Heart left ventricle (tissue), 13 donors: ENCODE data around the gene DCT.

ENCODE experiments used
- POLR2A ChIP-seq, 2 donors: fragments of 450-650 bp; IDR thresholded peaks; one replicate each; pipeline ENCODE4 v1.6.1; 2017; ENCODE audit warnings: antibody characterized with exemption in 2 of 2, mild to moderate bottlenecking in 2 of 2, moderate library complexity in 2 of 2
- TF ChIP-seq, protein P1 (sequence below), 12 donors: fragments of 200-600 bp; sonication (generic) in 4 of 12; IDR thresholded peaks; one replicate each; pipeline versions ENCODE4 v1.5.0 to v1.8.0; 2018 to 2022; ENCODE audit warnings: antibody characterized with exemption in 12 of 12, mild to moderate bottlenecking in 5 of 12
- donor health status: ischemic (EF 13 %, LVEDD 7.1; RV severe dilation, severe dysfunction).
- donor health status: DM: no; HTN: yes; CAD: no.
- donor health status: DM: no; HTN: no; CAD: no.
- donor health status: ischemic (EF 25% LVEDD 6.9; RV normal size, moderate dysfunction).
- donor health status: ischemic (EF 25% LVEDD 5.7; RV mildly dilated, moderate dysfunction).
- donor health status: ischemic (EF 35%, LVEDD 5.7; RV mildly dilated, moderate dysfunction).
- donor health status: nonischemic (EF 11% LVEDD 7.7; RV severe dilation, severe dysfunction).
- donor health status: DM: yes; HTN: yes; CAD: no.
- donor health status: PGD.
- donor health status: ischemic (EF 29% LVEDD 5.4; RV normal size, mild dysfunction).
- donor health status: nonischemic (EF 23%, LVEDD 6.1; RV moderate dilation, normal function).

GRCh38 chr13:94427313-94427953 is 52.0 kb downstream of the DCT start:
- TF ChIP-seq, protein P1, sequence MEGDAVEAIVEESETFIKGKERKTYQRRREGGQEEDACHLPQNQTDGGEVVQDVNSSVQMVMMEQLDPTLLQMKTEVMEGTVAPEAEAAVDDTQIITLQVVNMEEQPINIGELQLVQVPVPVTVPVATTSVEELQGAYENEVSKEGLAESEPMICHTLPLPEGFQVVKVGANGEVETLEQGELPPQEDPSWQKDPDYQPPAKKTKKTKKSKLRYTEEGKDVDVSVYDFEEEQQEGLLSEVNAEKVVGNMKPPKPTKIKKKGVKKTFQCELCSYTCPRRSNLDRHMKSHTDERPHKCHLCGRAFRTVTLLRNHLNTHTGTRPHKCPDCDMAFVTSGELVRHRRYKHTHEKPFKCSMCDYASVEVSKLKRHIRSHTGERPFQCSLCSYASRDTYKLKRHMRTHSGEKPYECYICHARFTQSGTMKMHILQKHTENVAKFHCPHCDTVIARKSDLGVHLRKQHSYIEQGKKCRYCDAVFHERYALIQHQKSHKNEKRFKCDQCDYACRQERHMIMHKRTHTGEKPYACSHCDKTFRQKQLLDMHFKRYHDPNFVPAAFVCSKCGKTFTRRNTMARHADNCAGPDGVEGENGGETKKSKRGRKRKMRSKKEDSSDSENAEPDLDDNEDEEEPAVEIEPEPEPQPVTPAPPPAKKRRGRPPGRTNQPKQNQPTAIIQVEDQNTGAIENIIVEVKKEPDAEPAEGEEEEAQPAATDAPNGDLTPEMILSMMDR (IDR thresholded peaks at IDR 0.05), result no peak
- TF ChIP-seq POLR2A (IDR thresholded peaks at IDR 0.05), result no peak
